Rectal smooth muscle tissue (tissue), 1 donor: ENCODE measurements around the gene SIRT7.

Experiments used
- H3K27ac ChIP-seq: one replicate; pipeline ENCODE4 v1.7.0; 2013; ENCODE audit warnings: low read depth, low read length, inconsistent platforms
- H3K27me3 ChIP-seq: one replicate; pipeline ENCODE4 v1.7.0; 2013; ENCODE audit warnings: low read length; ENCODE audit not compliant: control insufficient read depth, insufficient read depth
- H3K36me3 ChIP-seq: one replicate; pipeline ENCODE4 v1.7.0; 2013; ENCODE audit warnings: low read length; ENCODE audit not compliant: control insufficient read depth, insufficient read depth
- H3K4me1 ChIP-seq: one replicate; pipeline ENCODE4 v1.7.0; 2013; ENCODE audit warnings: low read length; ENCODE audit not compliant: control insufficient read depth, insufficient read depth
- H3K4me3 ChIP-seq: one replicate; pipeline ENCODE4 v1.7.0; 2013; ENCODE audit warnings: low read length
- H3K9ac ChIP-seq: one replicate; pipeline ENCODE4 v1.7.0; 2013; ENCODE audit warnings: low read length

SIRT7 gene

DNA sequence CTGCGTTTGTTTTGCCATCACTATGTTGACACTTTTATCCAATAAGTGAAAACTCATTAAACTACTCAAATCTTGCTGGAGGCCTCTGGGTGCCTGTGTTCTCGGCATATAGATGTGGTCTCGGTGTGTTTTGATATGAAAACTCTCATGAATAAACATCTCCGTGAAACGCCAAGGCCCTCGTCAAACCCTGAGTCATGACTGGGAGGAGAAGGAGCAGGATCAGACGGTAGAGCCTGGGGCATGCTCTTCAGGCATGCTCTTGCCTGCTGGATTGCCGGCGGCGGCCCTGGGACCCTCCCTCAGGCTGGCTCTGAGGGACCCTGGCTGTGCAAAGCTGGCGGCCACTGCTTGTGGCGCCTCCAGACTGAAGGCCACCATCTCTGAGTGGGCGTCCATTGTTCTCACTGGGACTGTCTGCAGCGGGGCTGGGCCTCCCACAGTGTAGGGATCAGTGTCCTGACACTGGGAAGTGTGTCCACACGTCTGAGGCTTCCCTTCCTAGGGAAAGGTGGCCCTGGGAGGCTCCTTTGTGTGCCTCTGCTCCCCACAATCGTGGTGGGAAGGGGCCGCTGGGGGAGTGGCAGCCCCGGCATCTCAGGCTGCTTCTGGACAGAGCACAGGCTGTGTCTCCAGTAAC lies 17.7 kb downstream of the SIRT7 start:
- Histone ChIP-seq H3K4me1 (no peaks in the 10 kb centered on the region), H3K4me3 (no peak overlapping the region)

GRCh38 chr17:81899514-81900166 lies 18.3 kb downstream of the SIRT7 start:
- Histone ChIP-seq H3K36me3 (peaks cover 10% of the 10 kb centered on the region), H3K27ac (no peak overlapping the region), H3K4me1 (no peaks in the 10 kb centered on the region), H3K9ac (no peak overlapping the region), H3K27me3 (peaks cover 3% of the 10 kb centered on the region), H3K4me3 (no peak overlapping the region)

More for the DNA sequence above, 17.7 kb downstream of the SIRT7 start:
- H3K27ac ChIP-seq, result no peak overlapping the region
- H3K27me3 ChIP-seq, result peaks cover 3% of the 10 kb centered on the region
- H3K9ac ChIP-seq, result no peak overlapping the region
- peaks cover 10% of the 10 kb centered on the region for H3K36me3 ChIP-seq

- Histone ChIP-seq H3K4me1 (no peaks in the 10 kb centered on the region), H3K4me3 (no peak overlapping the region), H3K36me3 (peaks cover 10% of the 10 kb centered on the region), H3K27me3 (peaks cover 3% of the 10 kb centered on the region), H3K9ac (no peak overlapping the region), H3K27ac (no peak overlapping the region)
Measured at GRCh38 chr17:81898885-81899284, 19.1 kb downstream of the SIRT7 start.

- Histone ChIP-seq H3K36me3 (peaks cover 10% of the 10 kb centered on the region), H3K27me3 (peaks cover 3% of the 10 kb centered on the region), H3K9ac (no peak overlapping the region), H3K4me3 (no peak overlapping the region), H3K4me1 (no peaks in the 10 kb centered on the region), H3K27ac (no peak overlapping the region)
Measured at GRCh38 chr17:81898029-81898866, 19.7 kb downstream of the SIRT7 start.

GRCh38 chr17:81895400-81895799 lies 22.6 kb downstream of the SIRT7 start:
- peaks cover 10% of the 10 kb centered on the region for H3K36me3 ChIP-seq
- no peak overlapping the region for H3K4me3 ChIP-seq
- H3K27me3 ChIP-seq, result no peaks in the 10 kb centered on the region
- H3K4me1 ChIP-seq, result peaks cover 2% of the 10 kb centered on the region
- H3K27ac ChIP-seq, result no peak overlapping the region
- no peak overlapping the region for H3K9ac ChIP-seq

DNA sequence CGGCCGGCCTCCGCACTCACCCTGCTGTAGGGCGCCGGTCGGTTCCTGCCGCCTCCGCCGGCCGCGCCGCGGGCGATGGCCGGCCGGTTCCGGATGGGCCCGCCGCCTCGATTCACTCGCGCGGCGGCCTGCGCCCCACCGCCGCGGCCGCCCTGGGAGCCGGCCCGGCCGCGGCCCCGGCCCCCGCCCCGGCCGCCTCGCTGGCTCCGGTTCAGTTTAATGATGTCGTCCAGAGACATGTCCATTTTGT lies 26.7 kb downstream of the SIRT7 start:
- H3K4me1 ChIP-seq, result peaks cover 6% of the 10 kb centered on the region
- peak overlapping the region; percentile 38 for H3K27ac ChIP-seq
- H3K36me3 ChIP-seq, result peaks cover 26% of the 10 kb centered on the region
- peak overlapping the region; percentile 66 for H3K4me3 ChIP-seq
- no peak overlapping the region for H3K9ac ChIP-seq
- H3K27me3 ChIP-seq, result no peaks in the 10 kb centered on the region

DNA sequence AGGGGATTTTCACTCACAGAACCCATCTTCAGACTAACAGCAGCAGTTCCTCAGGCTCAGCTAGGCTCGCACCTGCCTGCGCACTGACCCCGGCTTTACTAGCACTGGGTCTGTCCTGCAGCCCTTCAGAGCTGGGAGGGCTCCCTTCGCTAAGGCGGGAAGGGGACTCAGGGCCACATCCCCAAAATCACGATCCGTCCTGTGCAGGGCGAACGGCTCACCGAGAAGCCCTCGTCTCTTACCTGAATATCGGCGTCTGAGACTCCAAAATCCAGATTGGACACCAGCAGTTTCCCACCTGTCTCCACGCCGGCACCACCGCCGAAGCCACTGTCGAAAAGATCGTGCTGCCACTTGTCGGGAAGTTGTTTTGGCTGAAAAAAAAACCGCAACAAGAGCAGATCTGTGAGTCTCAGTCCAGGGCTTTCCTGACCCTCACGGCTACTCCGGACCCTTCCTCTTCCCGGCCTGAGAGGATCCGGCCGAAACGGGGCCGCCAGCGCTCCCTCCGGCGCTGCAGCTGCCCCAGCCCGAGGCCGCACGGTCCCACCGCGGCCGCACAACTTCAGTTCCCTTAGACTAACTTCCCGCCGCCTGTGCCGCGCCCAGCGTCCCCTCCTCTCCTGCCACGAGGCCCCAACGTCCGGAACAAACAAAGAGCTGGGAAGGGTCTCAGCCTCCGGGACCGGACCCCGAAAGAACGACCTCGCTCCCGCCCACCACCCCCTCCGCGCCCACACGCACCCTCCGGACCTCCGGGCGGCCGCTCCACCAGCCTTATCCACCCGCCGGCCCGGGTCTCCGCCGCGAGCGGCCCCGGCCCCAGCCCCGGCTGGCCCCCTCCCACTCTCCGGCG lies 27.3 kb downstream of the SIRT7 start:
- Histone ChIP-seq H3K27me3 (no peaks in the 10 kb centered on the region), H3K9ac (peak overlapping the region; percentile 71), H3K4me1 (peaks cover 6% of the 10 kb centered on the region), H3K36me3 (peaks cover 27% of the 10 kb centered on the region), H3K4me3 (peak overlapping the region; percentile 66), H3K27ac (peak overlapping the region; percentile 38)

GRCh38 chr17:81889602-81890001 lies 28.4 kb downstream of the SIRT7 start:
- H3K36me3 ChIP-seq, result peaks cover 35% of the 10 kb centered on the region
- H3K9ac ChIP-seq, result no peak overlapping the region
- no peak overlapping the region for H3K27ac ChIP-seq
- no peak overlapping the region for H3K4me3 ChIP-seq
- H3K27me3 ChIP-seq, result no peaks in the 10 kb centered on the region
- H3K4me1 ChIP-seq, result peaks cover 6% of the 10 kb centered on the region

- no peak overlapping the region for H3K4me3 ChIP-seq
- no peak overlapping the region for H3K27ac ChIP-seq
- H3K27me3 ChIP-seq, result no peaks in the 10 kb centered on the region
- peaks cover 6% of the 10 kb centered on the region for H3K4me1 ChIP-seq
- peaks cover 35% of the 10 kb centered on the region for H3K36me3 ChIP-seq
- peak overlapping the region; percentile 6 for H3K9ac ChIP-seq
Measured at GRCh38 chr17:81888988-81889595, 28.9 kb downstream of the SIRT7 start.

DNA sequence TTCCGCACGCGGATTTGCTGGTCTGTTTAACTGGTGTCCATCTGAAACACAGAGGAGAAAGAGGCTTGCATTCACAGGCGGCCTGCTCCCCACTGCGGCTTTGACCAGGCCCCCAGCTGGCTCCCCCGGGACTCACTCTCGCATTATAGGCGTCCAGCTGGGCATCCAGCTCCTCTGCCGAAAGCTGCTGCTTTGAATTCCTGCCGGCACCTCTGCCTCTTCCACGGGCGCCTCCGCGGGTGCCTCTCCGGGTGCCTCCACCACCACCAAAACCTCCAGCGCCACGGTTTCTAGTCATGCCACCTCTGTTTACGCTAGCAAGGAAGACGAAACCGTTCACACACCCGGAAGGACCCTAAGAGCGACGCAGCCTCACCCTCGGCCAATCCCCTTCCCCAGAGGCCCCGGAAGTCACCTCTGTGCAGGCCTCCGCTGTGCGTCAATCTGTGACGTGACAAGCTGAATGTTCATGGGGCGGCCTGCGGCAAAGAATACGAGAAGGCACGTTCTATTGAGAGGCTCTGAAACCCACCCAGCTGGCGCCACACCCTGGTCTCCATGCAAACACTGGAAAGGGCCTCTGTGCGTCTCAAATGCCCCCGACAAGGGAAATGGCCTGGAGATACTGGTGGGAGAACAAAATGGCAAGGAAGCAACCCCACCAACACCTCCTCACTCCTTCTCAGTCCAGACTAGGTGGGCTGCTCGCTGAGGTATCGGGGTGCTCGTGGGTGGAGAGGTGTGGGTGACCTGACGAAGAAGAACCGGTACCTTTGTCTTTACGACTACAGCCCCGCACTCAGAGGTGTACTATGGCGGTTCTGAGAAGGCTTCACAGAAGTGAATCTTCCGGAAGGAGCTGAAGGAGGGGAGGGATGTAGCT lies 29.6 kb downstream of the SIRT7 start:
- Histone ChIP-seq H3K36me3 (peaks cover 35% of the 10 kb centered on the region), H3K27ac (no peak overlapping the region), H3K9ac (peak overlapping the region; percentile 6), H3K27me3 (no peaks in the 10 kb centered on the region), H3K4me1 (peaks cover 6% of the 10 kb centered on the region), H3K4me3 (no peak overlapping the region)

DNA sequence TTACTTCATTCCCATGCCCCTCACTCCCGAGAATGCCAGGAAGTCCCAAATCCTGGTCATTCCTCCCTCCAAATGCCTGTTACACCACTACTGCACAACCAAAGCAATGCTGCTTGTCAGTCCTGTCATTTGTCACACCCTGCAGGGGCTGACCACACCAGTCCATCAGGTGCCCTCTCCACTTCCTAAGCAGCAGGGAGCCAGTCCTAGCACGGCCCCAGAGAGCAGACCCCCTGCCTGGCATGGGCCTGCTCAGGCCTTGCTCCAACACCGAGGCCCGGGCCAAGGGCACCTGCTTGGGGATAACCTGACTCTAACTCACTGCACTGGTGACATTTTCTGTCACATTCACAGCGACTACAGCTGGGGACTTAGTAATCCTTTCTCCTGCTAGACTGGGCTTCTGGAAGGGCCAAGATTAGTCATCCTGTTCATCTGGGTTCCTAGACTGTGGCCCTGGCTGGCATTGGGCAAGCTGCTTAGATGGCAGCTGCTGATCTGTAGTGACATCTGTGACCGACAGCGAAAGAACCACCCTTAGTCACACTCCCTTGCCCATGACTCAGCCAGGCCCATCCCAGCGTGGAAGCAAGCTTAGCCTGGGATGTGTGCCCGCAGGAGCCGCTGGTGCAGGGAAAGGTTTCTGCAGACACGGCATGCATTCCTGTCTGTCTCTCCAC lies 32.0 kb downstream of the SIRT7 start:
- no peaks in the 10 kb centered on the region for H3K27me3 ChIP-seq
- H3K4me1 ChIP-seq, result peaks cover 6% of the 10 kb centered on the region
- no peak overlapping the region for H3K27ac ChIP-seq
- peaks cover 35% of the 10 kb centered on the region for H3K36me3 ChIP-seq
- H3K9ac ChIP-seq, result no peak overlapping the region
- H3K4me3 ChIP-seq, result no peak overlapping the region
